GM18498 (cell line): Measurements from ENCODE around the gene POM121L12.

Experiments used
- ATAC-seq: cut with Tn5 transposase; IDR thresholded peaks from one replicate; pipeline ENCODE4 v1.9.1; 2021; ENCODE audit warnings: mild to moderate bottlenecking, moderate library complexity; ENCODE audit not compliant: unreplicated experiment

The POM121L12 gene

GRCh38 chr7:53035499-53036412, at the start of gene POM121L12:
Gene POM121L12, plus strand, starts transcription at chr7:53035633. Its CDS starts 39 bp downstream, at chr7:53035672.
- no peak for ATAC-seq

- no peak for ATAC-seq
Measured at GRCh38 chr7:52992001-52992400, 43.4 kb upstream of the POM121L12 start.

GRCh38 chr7:52992479-52993162, 42.8 kb upstream of the POM121L12 start:
- no peak for ATAC-seq

GRCh38 chr7:52995676-52996075, 39.8 kb upstream of the POM121L12 start:
- ATAC-seq, result no peak

GRCh38 chr7:53001221-53001620, 34.2 kb upstream of the POM121L12 start:
- ATAC-seq, result no peak

- no peak for ATAC-seq
Measured at GRCh38 chr7:53002389-53002788, 33.0 kb upstream of the POM121L12 start.

GRCh38 chr7:53003653-53004445, 31.6 kb upstream of the POM121L12 start:
- no peak for ATAC-seq

GRCh38 chr7:53013925-53014324, 21.5 kb upstream of the POM121L12 start:
- no peak for ATAC-seq

GRCh38 chr7:53015463-53015862, 20.0 kb upstream of the POM121L12 start:
- ATAC-seq, result no peak

GRCh38 chr7:53022893-53023292, 12.5 kb upstream of the POM121L12 start:
- ATAC-seq, result no peak

GRCh38 chr7:53048638-53049037, 13.2 kb downstream of the POM121L12 start:
- ATAC-seq, result no peak

- no peak for ATAC-seq
Measured at GRCh38 chr7:53050433-53050832, 15.0 kb downstream of the POM121L12 start.

- no peak for ATAC-seq
Measured at GRCh38 chr7:53059591-53059990, 24.2 kb downstream of the POM121L12 start.

GRCh38 chr7:53060066-53060465, 24.6 kb downstream of the POM121L12 start:
- ATAC-seq, result no peak

GRCh38 chr7:53062796-53063195, 27.4 kb downstream of the POM121L12 start:
- no peak for ATAC-seq

- no peak for ATAC-seq
Measured at GRCh38 chr7:53068673-53069072, 33.2 kb downstream of the POM121L12 start.

- no peak for ATAC-seq
Measured at GRCh38 chr7:53070883-53071282, 35.5 kb downstream of the POM121L12 start.
